HCT116 (cell line): ENCODE data around the gene YBX3. TPM values are rescaled to one million over a fixed set of nuclear protein-coding genes. Genes with fewer than 3 reads are reported as not detected.
"Not testable (repeated sequence)": the region's sequence is repeated elsewhere in the genome, so short reads cannot be mapped to it uniquely, and the experiment has no call there.

Experiments used
- ATAC-seq: fragments of 200-7000 bp; cut with Tn5 transposase; 2 replicates; pipeline ENCODE4 v1.9.1; 2020; ENCODE audit warnings: mild to moderate bottlenecking, moderate library complexity
- BruUV-seq: library from RNA; stranded (reverse); fragments of 400-500 nt; replicated peaks from 2 replicates; lab custom pipeline; 2021; lab: Mats Ljungman, UMichigan
- CTCF ChIA-PET: fragments of 300-600 bp; sonication (Branson Sonifier 250); formaldehyde crosslinking; loops from one replicate; lab custom pipeline; 2021; ENCODE audit warnings: antibody characterized with exemption; lab: Charles Lee
- POLR2A ChIA-PET: fragments of 300-600, 350-600 bp; sonication (Branson Sonifier 250); formaldehyde crosslinking; loops from one replicate; lab custom pipeline; 2021; ENCODE audit warnings: antibody characterized with exemption; lab: Charles Lee
- RAD21 ChIA-PET, 2 experiments: fragments of 300-600 bp; sonication (Branson Sonifier 250); formaldehyde crosslinking; loops; one replicate each; lab custom pipeline; 2023; ENCODE audit warnings: low total read pairs in 2 of 2; ENCODE audit not compliant: uncharacterized antibody in 2 of 2, unreplicated experiment in 2 of 2, low non-redundant PET in 1 of 2; lab: Charles Lee
- DNase-seq: peaks from one replicate; pipeline ENCODE4 v3.0.0-alpha.2; 2010; ENCODE audit warnings: low read depth, low spot score
- H2AFZ ChIP-seq: fragments of 200-600 bp; shearing (Covaris generic), sonication (generic); 2 replicates; pipeline ENCODE4 v1.6.1; 2017; ENCODE audit warnings: low read depth, mixed run types, mixed read lengths, antibody characterized with exemption, low read length; ENCODE audit not compliant: poor library complexity, severe bottlenecking
- H3K27ac ChIP-seq: 2 replicates; pipeline ENCODE4 v1.5.1; 2012; ENCODE audit warnings: low read depth, low read length
- H3K27me3 ChIP-seq: fragments of 200-600 bp; sonication (generic); 2 replicates; pipeline ENCODE4 v1.6.1; 2016; ENCODE audit warnings: mixed run types, low read length, mixed read lengths; ENCODE audit not compliant: insufficient read depth
- H3K36me3 ChIP-seq, 2 experiments: fragments of 200-500 bp in 1 of 2; fragments of 200-600 bp in 1 of 2; sonication (Bioruptor generic) in 1 of 2; sonication (generic) in 1 of 2; 2 replicates each; pipeline versions ENCODE4 v1.5.1 to v1.6.1; 2014 to 2016; ENCODE audit warnings: low read length in 2 of 2, inconsistent platforms in 1 of 2, mixed read lengths in 1 of 2, mixed run types in 1 of 2; ENCODE audit not compliant: insufficient read depth in 2 of 2, control insufficient read depth in 1 of 2
- H3K4me1 ChIP-seq, 2 experiments: fragments of 200-600 bp in 1 of 2; sonication (generic) in 1 of 2; 2 replicates each; pipeline versions ENCODE4 v1.5.1 to v1.6.1; 2012 to 2017; ENCODE audit warnings: low read length in 2 of 2, inconsistent platforms in 1 of 2, mild to moderate bottlenecking in 1 of 2, mixed read lengths in 1 of 2, mixed run types in 1 of 2, moderate library complexity in 1 of 2; ENCODE audit not compliant: insufficient read depth in 2 of 2, control insufficient read depth in 1 of 2
- H3K4me2 ChIP-seq: fragments of 200-600 bp; sonication (generic); 2 replicates; pipeline ENCODE4 v1.6.1; 2017; ENCODE audit warnings: mixed run types, low read length, mixed read lengths
- H3K4me3 ChIP-seq, 2 experiments: fragments of 200-600 bp in 1 of 2; sonication (generic) in 1 of 2; replicated peaks in 1 of 2; 2 replicates each; pipeline ENCODE4 v1.5.1; 2011 to 2016; ENCODE audit warnings: low read length in 2 of 2, control low read depth in 1 of 2, low read depth in 1 of 2, mild to moderate bottlenecking in 1 of 2, mixed read lengths in 1 of 2, mixed run types in 1 of 2
- H3K79me2 ChIP-seq: fragments of 200-600 bp; sonication (generic); 2 replicates; pipeline ENCODE4 v1.6.1; 2017; ENCODE audit warnings: mild to moderate bottlenecking, mixed run types, low read length, moderate library complexity, mixed read lengths; ENCODE audit not compliant: insufficient read depth
- H3K9ac ChIP-seq: fragments of 200-600 bp; sonication (generic); 2 replicates; pipeline ENCODE4 v1.6.1; 2016; ENCODE audit warnings: low read length, mixed read lengths
- H3K9me2 ChIP-seq: fragments of 200-600 bp; sonication (generic), shearing (Covaris generic); 2 replicates; pipeline ENCODE4 v1.6.1; 2017; ENCODE audit warnings: mixed run types, mild to moderate bottlenecking, moderate library complexity; ENCODE audit not compliant: insufficient read depth
- H3K9me3 ChIP-seq, 2 experiments: fragments of 200-500 bp in 1 of 2; fragments of 200-600 bp in 1 of 2; sonication (Bioruptor generic) in 1 of 2; sonication (generic) in 1 of 2; 2 replicates each; pipeline ENCODE4 v1.6.1; 2014 to 2017; ENCODE audit warnings: low read length in 2 of 2, mixed read lengths in 2 of 2, inconsistent platforms in 1 of 2, low read depth in 1 of 2, mild to moderate bottlenecking in 1 of 2, mixed run types in 1 of 2, moderate library complexity in 1 of 2; ENCODE audit not compliant: control insufficient read depth in 1 of 2, insufficient read depth in 1 of 2
- H4K20me1 ChIP-seq: fragments of 200-600 bp; sonication (generic), shearing (Covaris generic); 2 replicates; pipeline ENCODE4 v1.6.1; 2017; ENCODE audit warnings: mixed run types, mild to moderate bottlenecking, moderate library complexity; ENCODE audit not compliant: insufficient read depth
- CEBPB ChIP-seq: IDR thresholded peaks from 2 replicates; pipeline ENCODE4 v1.6.1; 2012; ENCODE audit warnings: low read depth
- CTCF ChIP-seq, 3 experiments: fragments of 200-600 bp in 1 of 3; sonication (generic) in 1 of 3; IDR thresholded peaks in 2 of 3; conservative IDR thresholded peaks in 1 of 3; 2 replicates each; pipeline ENCODE4 v1.5.1; 2012 to 2017; ENCODE audit warnings: low read depth in 2 of 3, low read length in 2 of 3, antibody characterized with exemption in 1 of 3, borderline replicate concordance in 1 of 3, control low read depth in 1 of 3, mild to moderate bottlenecking in 1 of 3, mixed read lengths in 1 of 3, mixed run types in 1 of 3, moderate library complexity in 1 of 3; ENCODE audit not compliant: insufficient read depth in 1 of 3
- EGR1 ChIP-seq: IDR thresholded peaks from 2 replicates; pipeline ENCODE4 v1.6.1; 2012; ENCODE audit warnings: low read depth
- ELF1 ChIP-seq: IDR thresholded peaks from 2 replicates; pipeline ENCODE4 v1.6.1; 2012; ENCODE audit warnings: low read depth, borderline replicate concordance
- EZH2 ChIP-seq: fragments of 200-600 bp; sonication (generic); IDR thresholded peaks from 2 replicates; pipeline ENCODE4 v1.6.1; 2017; ENCODE audit warnings: antibody characterized with exemption, mixed run types
- EZH2phosphoT487 ChIP-seq: fragments of 200-600 bp; IDR thresholded peaks from 2 replicates; pipeline ENCODE4 v1.6.1; 2018; ENCODE audit warnings: antibody characterized with exemption, borderline replicate concordance
- MAX ChIP-seq: IDR thresholded peaks from 2 replicates; pipeline ENCODE4 v1.6.1; 2012
- POLR2AphosphoS5 ChIP-seq: IDR thresholded peaks from 2 replicates; pipeline ENCODE4 v1.6.1; 2011; ENCODE audit warnings: mild to moderate bottlenecking, low read depth, low read length, moderate library complexity
- RAD21 ChIP-seq: IDR thresholded peaks from 2 replicates; pipeline ENCODE4 v1.6.1; 2012; ENCODE audit warnings: low read depth, mild to moderate bottlenecking
- SIN3A ChIP-seq: IDR thresholded peaks from 2 replicates; pipeline ENCODE4 v1.6.1; 2012; ENCODE audit warnings: low read depth
- SP1 ChIP-seq: IDR thresholded peaks from 2 replicates; pipeline ENCODE4 v1.6.1; 2012; ENCODE audit warnings: low read depth
- TCF7L2 ChIP-seq: IDR thresholded peaks from 2 replicates; pipeline ENCODE4 v1.7.0; 2011; ENCODE audit warnings: borderline replicate concordance, inconsistent platforms; ENCODE audit not compliant: insufficient read depth, insufficient read length; ENCODE audit errors: extremely low read depth
- ZFX ChIP-seq: fragments of 450-650 bp; IDR thresholded peaks from 2 replicates; pipeline ENCODE4 v1.6.1; 2017
- intact Hi-C: fragments of 100-400 bp; cut with micrococcal nuclease; formaldehyde crosslinking; loops from 2 replicates; pipeline ENCODE4 v1.10.0; 2022
- total RNA-seq: library from RNA; stranded (reverse); gene quantifications from one replicate; pipeline ENCODE4 v1.2.1, GENCODE V29; 2021; ENCODE audit not compliant: unreplicated experiment

YBX3 gene
- total RNA-seq, 1 experiment from 2014 or later, result 419 TPM

GRCh38 chr12:10747730-10748129 lies 24.6 kb upstream of the YBX3 start:
- ATAC-seq, result no peak
- H3K4me3 ChIP-seq, result no peak overlapping the region
- CTCF ChIA-PET, result no interaction called here

GRCh38 chr12:10743420-10743819 lies 20.3 kb upstream of the YBX3 start:
- ATAC-seq, H3K4me3 ChIP-seq, H3K9me3 ChIP-seq, RAD21 ChIA-PET, H3K27ac ChIP-seq, H3K4me2 ChIP-seq, H3K9me2 ChIP-seq, H4K20me1 ChIP-seq, H3K36me3 ChIP-seq, CTCF ChIA-PET, H3K79me2 ChIP-seq, DNase-seq, POLR2A ChIA-PET, intact Hi-C loops, H3K9ac ChIP-seq, H2AFZ ChIP-seq, BruUV-seq, H3K27me3 ChIP-seq: not testable (repeated sequence)
- peaks cover 0 to 13% of the 10 kb centered on the region in 2 experiments; a peak in 2 of 4 replicates for H3K4me1 ChIP-seq

More at GRCh38 chr12:10747730-10748129, 24.6 kb upstream of the YBX3 start:
- ChIA-PET RAD21 (no interaction called here), POLR2A (no interaction called here)
- Histone ChIP-seq H3K79me2 (no peaks in the 10 kb centered on the region), H3K4me1 (peaks cover 0 to 9% of the 10 kb centered on the region in 2 experiments; a peak in 2 of 4 replicates), H3K9me3 (no peaks in the 10 kb centered on the region), H4K20me1 (no peaks in the 10 kb centered on the region), H3K27me3 (no peaks in the 10 kb centered on the region), H2AFZ (no peak overlapping the region), H3K27ac (no peak overlapping the region), H3K36me3 (no peaks in the 10 kb centered on the region), H3K4me2 (no peak overlapping the region), H3K9me2 (no peaks in the 10 kb centered on the region), H3K9ac (no peak overlapping the region)
- intact Hi-C loops, result no loop called here
- no peak for TF ChIP-seq SIN3A
- TF ChIP-seq MAX, result no peak
- no peak for TF ChIP-seq EGR1
- TF ChIP-seq TCF7L2, result no peak
- TF ChIP-seq ZFX, result no peak
- TF ChIP-seq ELF1, result no peak
- TF ChIP-seq RAD21, result no peak
- TF ChIP-seq CTCF (IDR thresholded peaks at IDR 0.05 in 2 of 3, conservative IDR thresholded peaks at IDR 0.05 in 1 of 3; ENCODE audit: borderline replicate concordance in 1 of 3, insufficient read depth in 1 of 3, low read depth in 2 of 3, low read length in 2 of 3), result no peak
- TF ChIP-seq POLR2AphosphoS5, result no peak
- no peak for TF ChIP-seq CEBPB
- no peak for TF ChIP-seq EZH2
- no peak for TF ChIP-seq SP1
- TF ChIP-seq EZH2phosphoT487, result no peak
- no peak for DNase-seq
- BruUV-seq, result no TSS peak
